SH-SY5Y (cell line): ENCODE results near the gene SPAG9.

Source experiments
- GATA2 ChIP-seq: IDR thresholded peaks from 2 replicates; pipeline ENCODE4 v1.6.1; 2011; ENCODE audit warnings: mild to moderate bottlenecking, low read depth, low read length
- GATA3 ChIP-seq: IDR thresholded peaks from 2 replicates; pipeline ENCODE4 v1.6.1; 2011; ENCODE audit warnings: low read depth, mild to moderate bottlenecking, low read length, moderate library complexity

GRCh38 chr17:51149163-51149562 lies 28.5 kb upstream of the SPAG9 start:
- TF ChIP-seq GATA2: no peak
- TF ChIP-seq GATA3: no peak
